Colon (tissue), 2 donors: ENCODE measurements around the gene AMMECR1L.
"Not testable (repeated sequence)": the region's sequence is repeated elsewhere in the genome, so short reads cannot be mapped to it uniquely, and the experiment has no call there.

Experiments used
- FAIRE-seq: peaks from 2 replicates; lab custom pipeline; 2012; peaks lifted over from hg19 to GRCh38; lab: Jason Lieb, UNC
- donor health status: control.
- donor health status: control.

The AMMECR1L gene

DNA sequence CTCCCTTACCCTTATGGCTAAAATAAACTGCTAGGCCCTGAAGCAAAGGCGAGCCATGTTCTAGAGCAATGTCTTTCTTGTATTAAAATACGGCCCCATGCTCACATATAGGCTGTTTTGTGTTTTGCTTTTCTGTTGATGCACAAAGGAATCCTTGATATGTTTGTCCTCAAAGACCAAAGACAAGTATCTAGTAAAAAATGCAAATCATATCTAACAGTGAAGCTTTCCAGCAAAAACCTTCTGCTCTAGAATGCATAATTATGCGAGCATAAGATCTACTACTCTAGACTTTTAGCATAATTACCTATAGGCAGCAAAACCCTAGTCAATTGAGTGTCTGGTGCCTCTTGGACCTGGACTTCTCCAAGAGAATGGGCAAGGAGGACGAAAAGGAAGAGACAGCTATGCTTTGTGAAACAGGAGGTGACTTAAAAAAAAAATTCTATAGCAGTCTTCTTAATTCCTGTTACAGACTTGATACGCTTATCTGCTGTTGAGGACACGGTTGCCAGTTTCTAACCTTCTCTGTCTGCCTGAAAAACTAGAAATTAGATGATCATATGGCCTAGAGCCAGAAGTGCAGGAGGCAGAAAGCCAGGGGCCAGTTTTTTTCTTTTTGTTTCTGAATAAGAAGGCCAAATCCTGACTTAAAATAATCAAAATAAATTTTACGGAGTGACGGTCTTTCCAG, 1.5 kb upstream of the AMMECR1L start:
- FAIRE-seq: no peak

DNA sequence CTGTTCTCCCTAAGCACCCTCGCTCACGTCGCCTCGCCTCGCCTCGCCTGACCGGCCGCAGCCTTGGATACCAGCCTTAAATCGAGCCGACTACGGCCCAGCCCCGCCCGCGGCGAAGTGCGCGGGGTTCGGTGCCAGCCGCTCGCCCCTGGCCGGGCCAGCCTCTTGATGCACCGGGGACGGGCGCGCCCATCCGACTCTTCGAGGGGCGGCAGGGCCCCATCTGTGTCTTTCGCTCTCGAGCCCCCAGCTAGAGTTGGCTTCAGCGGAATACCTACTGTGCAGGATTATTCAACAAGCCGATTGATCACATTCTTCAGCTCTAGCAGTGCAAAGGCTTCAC, 808 bp upstream of the AMMECR1L start:
- FAIRE-seq: not testable (repeated sequence)

DNA sequence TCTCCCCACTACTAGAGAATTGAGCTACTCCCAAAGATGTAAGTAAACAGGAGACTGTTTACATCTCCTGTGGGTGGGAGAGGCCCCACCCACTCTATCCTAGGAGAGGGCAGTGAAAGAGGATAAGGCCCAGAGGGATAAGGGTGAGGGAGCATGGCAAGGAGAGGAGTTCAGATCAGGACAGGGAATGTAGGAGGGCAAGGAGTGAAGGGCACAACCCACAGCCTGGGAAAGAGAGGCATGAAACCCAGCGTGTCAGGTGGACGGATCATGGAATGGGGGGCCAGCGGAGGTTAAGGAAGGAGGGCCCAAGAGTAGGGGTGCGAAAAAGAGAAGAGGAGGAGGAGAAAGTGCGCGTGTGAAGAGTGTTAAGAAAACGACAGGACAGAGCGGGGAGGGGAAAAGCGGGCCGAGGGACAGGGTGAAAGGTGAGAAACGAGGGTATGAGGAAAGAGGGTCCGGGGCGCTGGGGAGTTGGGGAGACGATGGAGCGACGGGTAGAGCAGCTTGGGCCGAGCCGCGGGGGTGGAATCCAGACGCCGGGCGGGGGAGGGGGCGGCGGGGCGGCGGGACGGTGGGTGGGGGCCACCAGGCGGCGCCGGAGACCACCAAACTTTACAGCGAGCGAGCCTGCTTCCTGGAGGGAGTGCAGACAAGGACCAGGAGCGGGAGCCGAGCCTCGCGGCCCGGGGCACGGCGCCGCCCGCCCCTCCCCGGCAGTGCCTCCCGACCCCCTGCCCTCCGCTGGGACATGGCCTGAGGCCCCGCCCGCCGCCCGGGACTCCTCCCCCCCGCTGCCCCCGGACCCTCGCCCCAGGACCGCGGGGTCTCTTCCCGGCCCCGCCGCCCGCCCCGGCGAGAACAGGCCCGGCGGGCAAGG, 655 bp downstream of the AMMECR1L start:
- not testable (repeated sequence) for FAIRE-seq

DNA sequence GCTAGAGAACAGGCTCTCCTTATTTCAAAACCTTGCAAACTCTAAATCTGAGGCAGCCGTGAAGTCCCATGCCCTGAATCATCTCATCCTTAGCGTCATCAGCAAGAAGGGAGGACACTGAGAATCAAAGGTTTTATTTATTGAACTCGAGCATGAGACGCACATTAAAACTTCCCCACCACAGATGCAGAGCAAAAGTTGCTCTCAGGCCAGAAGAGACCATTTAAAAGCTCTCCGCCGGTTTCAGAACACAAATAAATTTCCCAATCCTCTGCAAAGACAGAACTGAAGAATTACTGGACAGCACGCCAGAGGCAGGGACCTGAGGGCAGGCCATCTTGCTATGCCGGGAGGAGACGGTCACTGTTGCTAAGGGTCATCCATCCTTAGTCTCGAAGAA, 1.3 kb downstream of the AMMECR1L start:
- FAIRE-seq: no peak

DNA sequence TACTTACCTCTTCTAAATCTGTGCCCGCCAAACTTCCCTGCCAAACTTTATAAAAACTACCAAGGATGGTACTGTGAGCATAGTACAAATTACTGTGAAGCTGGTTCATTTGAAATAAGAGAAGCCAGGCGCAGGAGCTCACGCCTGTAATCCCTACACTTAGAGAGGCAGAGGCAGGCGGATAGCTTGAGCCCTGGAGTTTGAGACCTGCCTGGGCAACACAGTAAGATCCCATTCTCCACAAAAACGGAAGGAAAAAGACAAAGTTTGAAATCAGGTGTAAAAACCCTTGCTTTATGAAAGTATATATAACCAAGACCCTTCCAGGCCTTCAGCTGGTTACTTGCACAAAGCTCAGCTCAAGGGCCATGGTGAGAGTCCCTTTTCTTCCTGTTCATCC, 5.9 kb downstream of the AMMECR1L start:
- no peak for FAIRE-seq

DNA sequence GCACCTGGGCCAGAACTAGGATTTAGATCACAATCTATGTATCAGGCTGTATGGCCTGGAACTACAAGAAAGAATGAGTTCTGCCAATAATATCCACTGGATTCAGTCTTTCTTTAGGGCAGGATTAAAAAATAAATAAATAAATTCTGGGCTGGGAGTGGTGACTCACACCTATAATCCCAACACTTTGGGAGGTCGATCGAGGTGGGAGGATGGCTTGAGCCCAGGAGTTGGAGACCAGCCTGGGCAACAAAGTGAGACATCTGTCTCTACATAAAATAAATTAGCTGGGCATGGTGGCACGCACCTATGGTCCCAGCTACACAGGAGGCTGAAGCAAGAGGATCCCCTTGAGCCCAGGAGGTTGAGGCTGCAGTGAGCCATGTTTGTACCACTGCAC, 8.1 kb downstream of the AMMECR1L start:
- FAIRE-seq: no peak

DNA sequence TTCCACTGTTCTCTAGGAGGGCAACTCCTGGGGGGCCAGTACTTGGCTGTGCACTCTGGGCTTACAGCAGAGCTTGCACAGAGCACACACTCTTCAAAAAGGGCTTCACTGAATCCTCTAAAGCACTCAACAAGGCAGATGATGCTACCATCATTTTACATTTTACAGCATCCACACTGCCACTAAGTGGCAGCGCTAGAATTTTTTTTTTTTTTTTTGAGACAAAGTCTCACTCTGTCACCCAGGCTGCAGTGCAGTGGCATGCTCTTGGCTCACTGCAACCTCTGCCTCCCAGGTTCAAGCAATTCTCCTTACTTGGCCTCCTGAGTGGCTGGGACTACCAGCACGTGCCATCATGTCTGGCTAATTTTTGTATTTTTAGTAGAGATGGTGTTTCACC, 8.6 kb downstream of the AMMECR1L start:
- FAIRE-seq: no peak

DNA sequence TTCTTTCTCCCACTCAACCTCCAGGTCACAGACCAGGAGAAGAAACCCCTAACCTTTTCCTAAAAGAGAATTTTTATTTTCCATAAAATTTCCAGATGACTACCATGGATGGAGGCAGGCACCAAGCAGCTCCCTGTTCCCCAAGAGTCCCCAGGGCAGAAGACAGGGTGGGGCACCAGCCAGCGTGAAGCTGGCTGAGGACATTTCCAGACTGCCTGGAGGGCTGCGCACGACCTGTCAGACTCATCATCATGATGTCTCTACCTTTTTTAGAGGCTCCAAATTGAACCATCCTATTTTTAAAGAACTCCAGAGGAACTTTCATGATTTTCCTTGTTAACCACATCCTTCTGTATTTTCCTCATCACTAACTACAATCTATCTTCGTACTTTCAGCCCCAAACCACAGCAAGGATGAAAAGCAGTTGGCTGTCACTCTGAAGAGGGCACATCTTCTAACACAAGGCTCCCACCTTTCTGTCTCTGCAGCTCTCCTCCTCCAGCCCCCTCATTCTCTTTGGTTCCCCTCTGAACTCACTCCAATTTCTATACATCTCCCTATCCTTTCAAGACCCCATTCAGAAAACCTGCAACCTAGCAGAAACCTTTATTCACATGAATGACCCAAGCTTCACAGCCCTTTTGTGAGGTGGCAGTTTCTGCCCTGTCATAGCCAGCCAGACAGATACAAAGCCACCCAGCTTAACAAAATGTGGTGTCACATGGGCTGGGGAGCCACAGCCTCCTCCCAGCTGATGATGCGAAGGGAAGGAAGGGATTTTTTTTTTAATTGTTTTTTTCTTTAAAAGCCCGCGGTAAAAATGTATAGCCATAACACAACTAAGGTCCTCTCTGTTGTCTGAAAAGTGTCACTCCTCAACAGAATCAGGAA, 11.1 kb downstream of the AMMECR1L start:
- no peak for FAIRE-seq

DNA sequence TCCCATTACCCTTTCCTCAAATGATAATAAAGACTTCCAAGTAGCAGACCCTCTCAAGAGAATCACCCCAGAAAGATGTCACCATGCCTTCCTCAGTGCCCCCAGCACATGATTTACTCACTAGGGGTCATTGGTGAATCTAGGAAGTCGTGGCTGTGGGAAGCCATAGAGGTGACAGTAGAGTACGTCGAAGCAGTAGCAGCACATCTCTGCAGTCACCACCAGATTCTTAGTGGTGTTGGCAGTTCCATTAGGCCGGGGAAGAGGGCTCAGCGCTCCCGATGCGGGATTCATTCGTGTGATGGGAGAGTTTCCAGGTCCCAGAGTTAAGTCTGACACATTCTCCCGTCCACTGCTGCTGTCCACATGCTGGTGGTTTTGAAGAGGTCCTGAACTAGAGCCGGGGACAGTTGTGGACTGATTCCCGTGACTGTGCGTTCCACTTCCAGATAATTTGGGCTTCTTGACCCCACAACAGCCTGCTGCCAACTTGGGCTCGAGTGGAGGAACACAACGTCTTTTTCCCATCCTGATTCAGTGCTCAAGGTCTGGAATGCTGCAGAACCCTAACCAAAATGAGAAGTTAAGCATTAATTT, 12.0 kb downstream of the AMMECR1L start:
- no peak for FAIRE-seq

DNA sequence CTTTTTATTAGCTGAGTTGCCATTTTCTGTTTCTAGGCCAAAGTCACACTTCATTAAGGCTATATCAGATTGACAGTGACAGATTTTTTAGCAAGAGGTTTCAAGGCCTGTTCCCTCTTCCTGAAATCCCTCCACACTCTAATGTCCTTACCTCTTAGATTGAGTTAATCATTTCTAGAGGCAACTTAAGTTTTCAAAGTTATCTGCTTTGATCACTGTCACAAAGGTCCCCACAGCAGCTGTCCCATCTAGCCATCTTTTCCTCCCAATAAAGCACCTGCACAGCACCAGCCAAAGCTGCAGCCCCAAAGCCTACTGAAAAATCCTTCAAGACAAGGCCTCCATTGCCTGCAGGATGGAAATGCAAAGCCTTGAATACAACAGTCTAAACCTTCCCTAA, 13.4 kb downstream of the AMMECR1L start:
- FAIRE-seq: no peak

DNA sequence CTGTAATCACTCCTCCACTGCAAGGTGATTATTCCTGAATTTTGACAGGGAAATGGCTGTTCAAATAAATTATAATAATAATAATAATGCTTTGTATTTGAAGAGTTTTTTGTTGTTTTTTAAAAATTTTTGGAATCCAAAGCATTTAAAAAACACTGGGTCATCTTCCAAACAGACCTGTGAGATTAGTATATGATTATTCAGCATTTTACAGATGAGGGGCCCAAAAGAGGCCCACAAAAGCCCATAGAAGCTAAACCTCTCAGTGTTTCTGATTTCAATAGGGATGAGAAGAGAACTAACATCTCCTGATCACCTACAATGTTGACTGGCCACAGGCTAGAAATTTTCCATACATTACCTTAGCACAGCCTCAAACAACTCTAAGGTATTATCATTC, 19.8 kb downstream of the AMMECR1L start:
- FAIRE-seq: no peak

DNA sequence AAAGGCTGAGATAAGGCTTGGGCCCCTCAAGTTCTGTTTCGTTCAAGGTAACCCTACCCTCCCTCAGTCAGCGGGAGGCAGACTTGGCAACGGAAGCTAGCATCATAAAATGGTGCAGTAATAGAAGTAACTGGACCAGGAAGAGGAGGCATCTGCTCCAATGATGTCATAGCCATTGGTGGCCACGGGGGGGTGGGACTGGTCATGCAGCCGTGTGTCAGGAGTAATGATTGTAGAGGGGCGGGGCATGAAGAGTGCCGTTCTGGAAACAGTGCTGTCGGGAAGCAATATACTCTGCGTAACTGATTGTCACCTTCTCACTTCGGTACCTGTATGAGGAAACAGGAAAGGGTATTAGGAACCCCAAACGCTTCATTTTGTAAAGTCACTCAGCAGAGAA, 20.9 kb downstream of the AMMECR1L start:
- FAIRE-seq: no peak

DNA sequence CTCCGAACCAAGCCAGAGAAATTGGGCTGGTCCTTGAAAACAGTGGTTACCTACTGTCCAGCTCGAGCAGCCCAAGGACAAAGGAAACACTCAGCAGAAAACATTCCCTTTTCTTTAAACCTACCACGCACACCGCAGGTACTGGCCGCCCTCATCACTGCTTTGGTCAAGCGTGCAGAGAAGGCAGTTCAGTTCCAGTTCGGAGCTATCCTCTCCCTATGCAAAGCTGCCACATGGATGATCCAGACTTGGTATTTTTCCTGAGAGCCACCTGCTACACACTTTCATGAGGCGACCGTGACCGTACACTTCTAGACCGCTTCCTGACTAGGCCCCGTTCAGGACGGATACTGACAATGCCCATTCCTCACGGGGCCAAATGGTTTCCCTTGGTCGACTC, 23.5 kb downstream of the AMMECR1L start:
- FAIRE-seq: no peak

DNA sequence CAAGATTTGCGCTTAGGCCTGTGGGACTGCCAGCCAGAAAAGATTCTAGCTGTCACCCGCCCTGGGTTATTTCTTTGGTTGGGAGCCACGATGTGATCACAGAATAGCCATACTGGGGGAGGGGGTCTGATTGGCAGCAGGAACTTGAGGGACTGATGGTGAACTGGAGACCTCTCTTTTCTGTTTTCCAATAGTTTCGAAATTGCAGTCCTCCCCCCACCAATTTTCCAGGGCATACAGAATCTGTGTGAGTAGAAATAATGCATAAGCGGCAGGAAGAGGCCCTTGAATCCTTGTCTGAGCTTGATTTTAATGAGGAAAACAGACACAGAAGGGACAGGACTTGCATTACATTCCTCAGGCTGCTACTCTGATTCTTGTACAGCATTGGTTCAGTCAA, 25.6 kb downstream of the AMMECR1L start:
- no peak for FAIRE-seq

DNA sequence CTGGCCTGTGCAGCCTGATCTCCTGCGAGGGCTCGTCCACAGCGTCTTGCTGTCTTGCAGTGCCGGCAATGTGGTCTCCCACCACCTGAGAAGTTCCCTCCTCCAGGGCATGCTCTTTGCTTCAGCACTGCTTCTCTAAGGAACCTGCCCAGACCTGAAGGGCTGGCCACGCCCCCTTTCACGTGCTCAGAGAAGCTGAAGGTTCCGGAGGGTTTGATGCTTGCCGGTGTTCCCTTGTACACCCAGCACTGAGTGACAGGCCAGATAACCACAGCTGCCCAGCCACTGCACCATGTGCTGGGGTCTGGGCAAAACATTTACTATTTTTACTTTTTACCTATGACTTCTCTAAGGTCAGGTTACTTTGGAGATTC, 26.1 kb downstream of the AMMECR1L start:
- FAIRE-seq: no peak

DNA sequence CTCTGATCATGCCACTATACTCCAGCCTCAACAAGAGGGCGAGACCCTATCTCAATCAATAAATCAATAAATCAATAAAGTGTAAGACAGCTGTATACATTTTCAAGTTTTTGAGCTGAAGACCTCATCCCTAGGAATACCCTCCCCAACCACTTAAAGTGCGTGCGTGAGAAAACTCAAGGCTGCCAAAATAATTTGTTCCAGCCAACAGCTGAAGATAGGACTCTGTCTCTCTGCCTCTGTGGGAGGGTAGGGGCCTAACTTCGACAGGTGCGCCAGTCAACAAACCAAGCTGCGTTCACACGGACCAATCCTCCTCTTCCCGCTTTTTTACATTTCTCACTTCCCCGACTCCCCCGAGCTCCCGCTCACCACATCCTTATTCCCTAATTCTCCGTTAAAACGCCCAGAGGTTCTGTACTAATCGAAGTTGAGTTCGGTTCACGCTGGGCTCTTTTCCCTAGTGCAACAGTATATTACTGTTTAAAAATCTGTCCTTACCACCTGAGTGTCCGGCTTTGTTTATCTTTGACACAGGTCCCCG, 28.4 kb downstream of the AMMECR1L start:
- FAIRE-seq: no peak

DNA sequence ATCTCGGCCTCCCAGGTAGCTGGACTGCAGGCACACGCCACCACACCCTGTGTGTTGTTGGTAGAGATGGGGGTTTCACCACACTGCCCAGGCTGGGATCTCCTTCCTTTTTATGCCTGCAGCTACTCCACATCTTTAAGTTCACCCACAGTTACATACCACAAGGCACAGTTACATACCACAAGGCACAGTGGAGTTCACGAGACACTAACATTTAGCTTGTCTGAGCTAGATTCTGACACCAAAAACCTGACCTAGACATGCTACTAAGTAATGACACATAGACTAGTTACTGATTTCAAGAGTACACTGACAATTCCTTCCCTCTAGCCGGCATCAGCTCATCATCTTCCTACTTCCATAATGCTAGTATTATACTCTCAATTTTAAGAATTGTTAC, 32.1 kb downstream of the AMMECR1L start:
- FAIRE-seq: no peak

DNA sequence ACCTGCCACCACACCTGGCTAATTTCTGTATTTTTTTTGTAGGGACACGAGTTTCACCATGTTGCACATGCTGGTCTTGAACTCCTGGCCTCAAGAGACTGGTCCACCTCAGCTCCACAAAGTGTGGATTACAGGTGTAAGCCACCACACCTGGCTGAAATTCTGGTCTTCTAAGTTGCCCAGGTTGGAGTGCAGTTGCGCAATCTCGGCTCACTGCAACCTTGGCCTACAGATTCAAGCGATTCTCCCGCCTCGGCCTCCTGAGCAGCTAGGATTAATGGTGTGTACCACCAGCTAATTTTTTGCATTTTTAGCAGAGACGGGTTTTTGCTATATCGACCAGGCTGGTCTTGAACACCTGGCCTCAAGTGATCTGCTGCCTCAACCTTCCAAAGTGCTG, 33.4 kb downstream of the AMMECR1L start:
- no peak for FAIRE-seq

DNA sequence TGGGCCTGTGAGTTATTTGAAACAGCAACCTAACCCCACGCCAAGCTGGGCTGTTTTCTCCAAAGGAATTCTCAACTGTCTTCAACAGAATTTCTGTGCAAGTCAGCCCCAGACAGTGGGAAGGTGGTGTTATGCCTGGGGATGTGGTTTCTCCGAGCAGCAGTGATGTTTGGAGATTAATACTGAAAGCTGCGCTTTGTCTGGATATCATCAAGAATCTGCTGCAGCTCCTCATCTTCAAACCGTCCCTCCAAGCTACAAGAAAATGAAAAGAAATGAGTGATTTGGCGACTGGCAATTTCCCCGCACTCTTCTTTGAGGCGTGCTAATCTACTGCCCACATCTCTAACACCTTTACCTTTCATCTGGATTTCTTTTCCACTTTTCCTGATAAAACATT, 37.8 kb downstream of the AMMECR1L start:
- no peak for FAIRE-seq

DNA sequence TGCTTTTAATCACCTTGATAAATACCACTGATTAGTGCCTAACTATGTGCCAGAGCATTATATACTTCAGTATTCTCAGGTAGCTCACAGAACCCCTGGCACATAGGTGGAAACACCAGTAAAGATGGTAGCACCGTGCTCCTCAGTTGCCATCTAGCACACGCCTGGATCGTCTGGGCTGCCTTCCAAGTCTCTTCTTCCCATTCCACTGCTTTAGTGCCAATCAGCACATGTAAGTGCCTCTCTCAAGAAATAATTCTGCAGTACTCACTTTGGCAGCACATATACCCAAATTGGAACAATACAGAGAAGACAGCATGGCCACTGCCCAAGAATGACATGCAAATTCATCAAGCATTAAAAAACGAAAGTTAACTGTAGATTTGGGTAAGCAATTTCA, 40.8 kb downstream of the AMMECR1L start:
- FAIRE-seq: no peak

DNA sequence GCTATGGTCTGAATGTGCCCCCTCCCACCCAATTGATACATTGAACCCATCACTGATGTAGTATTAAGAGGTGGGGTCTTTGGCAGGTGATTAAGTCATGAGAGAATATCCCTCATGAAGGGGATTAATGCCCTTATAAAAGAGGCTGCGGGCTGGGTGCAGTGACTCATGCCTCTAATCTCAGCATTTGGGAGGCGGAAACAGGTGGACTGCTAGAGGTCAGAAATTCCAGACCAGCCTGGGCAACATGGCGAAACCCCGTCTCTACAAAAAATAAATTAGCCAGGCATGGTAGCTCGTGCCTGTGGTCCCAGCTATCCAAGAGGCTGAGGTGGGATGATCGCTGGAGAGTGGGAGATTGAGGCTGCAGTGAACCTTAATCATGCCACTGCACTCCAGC, 42.1 kb downstream of the AMMECR1L start:
- no peak for FAIRE-seq
